AG09319 (cell line): ENCODE data around the gene TMEM178B.

Experiments
- DNase-seq: peaks from one replicate; pipeline ENCODE4 v3.0.0-alpha.2; 2010; ENCODE audit warnings: low read depth; ENCODE audit errors: extremely low read depth
- TF ChIP-seq, protein P1 (sequence below): IDR thresholded peaks from 2 replicates; pipeline ENCODE4 v1.5.1; 2011; ENCODE audit warnings: low read depth, mild to moderate bottlenecking, inconsistent platforms, low read length, moderate library complexity

Gene TMEM178B

DNA sequence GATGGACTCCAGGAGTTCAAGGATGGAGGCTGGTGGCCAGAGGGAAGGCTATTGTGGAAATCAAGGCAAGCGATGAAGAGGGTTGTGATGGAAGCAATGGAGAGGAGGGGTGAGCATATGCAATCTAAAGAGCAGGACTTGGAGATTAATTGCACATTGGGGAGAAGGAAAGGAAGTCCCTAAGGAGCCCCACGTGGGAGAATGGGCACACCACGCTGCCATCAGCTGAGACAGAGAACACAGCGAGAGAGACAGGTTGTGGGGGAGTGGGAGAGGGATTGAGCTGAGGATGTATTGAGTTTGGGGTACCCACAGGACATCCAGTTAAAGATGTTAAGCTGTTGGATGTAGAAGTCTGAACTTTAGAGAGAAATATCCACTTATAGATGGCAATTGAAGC, 73.6 kb downstream of the TMEM178B start:
- TF ChIP-seq, protein P1, sequence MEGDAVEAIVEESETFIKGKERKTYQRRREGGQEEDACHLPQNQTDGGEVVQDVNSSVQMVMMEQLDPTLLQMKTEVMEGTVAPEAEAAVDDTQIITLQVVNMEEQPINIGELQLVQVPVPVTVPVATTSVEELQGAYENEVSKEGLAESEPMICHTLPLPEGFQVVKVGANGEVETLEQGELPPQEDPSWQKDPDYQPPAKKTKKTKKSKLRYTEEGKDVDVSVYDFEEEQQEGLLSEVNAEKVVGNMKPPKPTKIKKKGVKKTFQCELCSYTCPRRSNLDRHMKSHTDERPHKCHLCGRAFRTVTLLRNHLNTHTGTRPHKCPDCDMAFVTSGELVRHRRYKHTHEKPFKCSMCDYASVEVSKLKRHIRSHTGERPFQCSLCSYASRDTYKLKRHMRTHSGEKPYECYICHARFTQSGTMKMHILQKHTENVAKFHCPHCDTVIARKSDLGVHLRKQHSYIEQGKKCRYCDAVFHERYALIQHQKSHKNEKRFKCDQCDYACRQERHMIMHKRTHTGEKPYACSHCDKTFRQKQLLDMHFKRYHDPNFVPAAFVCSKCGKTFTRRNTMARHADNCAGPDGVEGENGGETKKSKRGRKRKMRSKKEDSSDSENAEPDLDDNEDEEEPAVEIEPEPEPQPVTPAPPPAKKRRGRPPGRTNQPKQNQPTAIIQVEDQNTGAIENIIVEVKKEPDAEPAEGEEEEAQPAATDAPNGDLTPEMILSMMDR, result no peak
- DNase-seq, result no peak

DNA sequence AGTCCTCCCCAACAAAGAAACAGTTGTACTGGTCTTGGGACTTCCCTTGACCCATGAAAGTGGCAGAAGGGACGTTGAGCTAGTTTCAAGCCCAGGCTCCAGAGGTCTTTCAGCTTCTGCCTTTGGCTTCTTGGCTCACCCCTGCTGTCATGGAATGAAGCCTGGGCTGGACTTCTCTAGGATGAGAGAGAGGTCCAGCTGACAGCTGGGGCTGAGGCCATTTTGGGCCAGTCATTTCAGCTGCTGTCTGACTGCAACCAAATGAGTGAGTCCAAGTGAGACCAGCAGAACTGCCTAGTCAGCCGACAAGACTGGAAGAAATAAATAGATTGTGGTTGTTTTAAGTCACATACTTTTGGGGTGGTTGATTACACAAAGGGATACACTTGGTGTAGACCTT, 76.6 kb downstream of the TMEM178B start:
- no peak for DNase-seq
- TF ChIP-seq, protein P1, result no peak

DNA sequence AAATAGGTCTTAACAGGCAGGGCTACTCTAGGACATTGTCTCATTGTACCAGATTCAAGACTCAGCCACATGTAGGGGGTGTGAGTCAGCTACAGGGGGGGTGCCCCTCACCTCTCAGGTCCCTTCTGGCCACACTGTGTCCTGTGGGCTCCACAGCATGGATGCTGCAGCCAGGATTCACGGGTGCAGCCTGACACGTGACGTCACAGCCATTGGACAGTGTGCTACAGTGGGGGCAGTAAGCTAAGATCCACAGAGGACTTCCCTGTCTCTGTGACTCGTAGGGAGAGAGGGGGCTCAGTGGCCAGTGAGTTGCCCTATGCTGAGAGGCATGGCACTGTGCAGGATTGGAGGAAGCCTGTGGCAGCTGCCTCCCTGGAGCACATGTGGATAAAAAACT, 77.9 kb downstream of the TMEM178B start:
- no peak for DNase-seq

DNA sequence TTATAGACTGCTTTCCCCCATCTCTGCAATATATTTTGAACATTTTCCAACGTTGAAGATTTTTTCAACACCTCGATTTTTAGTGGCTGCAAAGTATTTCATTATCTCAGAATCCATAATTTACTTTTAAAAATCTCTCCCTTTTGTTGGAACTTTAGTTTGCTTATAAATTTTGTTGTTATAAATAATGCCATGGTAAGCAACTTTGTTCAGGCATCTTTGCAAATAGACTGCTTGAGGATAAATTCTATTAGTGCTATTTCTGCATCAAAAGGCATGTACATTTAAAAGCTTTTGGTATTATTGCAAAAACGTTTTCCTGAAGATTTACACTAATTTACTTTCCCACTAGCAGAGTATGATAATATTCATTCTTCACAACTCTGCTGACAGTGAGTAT, 79.4 kb downstream of the TMEM178B start:
- no peak for DNase-seq
- TF ChIP-seq, protein P1, result no peak

More for the DNA sequence above, 77.9 kb downstream of the TMEM178B start:
- TF ChIP-seq, protein P1, result no peak

DNA sequence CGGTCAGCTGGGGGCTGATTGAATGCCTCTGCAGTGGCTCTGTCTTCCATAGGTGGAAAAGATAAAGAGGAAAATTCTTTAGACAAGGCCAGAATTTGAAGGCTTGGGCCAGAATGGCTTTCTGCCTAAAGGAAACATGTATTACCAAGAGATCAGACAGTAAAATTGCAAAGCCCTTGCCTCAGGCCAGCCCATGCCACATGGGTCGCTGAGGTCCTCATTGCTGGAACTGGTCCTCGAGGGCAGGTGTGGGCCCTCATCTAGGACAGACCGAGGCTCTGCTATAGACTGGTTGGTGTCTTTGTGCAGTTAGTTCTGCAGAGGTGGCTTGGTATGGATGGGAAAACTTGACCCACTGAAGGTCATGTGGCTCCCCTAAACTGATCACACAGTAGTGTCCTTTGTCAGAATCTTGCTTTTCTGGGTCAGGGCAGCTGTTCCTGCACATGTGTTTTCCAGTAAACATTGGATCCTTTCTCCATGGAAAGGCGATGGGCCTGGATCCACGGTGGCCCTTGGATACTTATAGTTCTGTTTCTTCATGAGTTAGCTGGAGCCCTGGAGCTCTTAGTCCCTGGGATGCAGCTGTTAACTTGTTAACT, 80.4 kb downstream of the TMEM178B start:
- no peak for DNase-seq
- TF ChIP-seq, protein P1, result no peak

DNA sequence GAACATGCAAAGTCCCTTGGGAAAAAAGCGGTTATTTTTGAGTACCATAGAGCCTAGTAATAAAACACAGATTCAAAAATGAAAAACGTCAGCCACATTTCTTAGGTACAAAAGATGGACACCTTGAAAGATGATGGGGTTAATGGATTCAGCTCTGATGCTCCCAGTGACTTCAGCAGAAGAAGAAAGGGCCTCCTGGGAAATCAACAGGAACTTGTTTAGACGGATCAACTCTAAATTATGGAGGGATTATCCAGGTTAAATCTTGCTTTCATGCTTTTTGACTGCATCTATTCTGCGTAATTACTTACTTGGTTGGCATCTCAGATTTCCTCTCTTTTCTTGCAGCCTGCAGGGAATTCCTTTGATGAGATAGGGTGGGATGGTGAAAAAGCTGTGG, 82.5 kb downstream of the TMEM178B start:
- DNase-seq, result no peak
- TF ChIP-seq, protein P1, result no peak

DNA sequence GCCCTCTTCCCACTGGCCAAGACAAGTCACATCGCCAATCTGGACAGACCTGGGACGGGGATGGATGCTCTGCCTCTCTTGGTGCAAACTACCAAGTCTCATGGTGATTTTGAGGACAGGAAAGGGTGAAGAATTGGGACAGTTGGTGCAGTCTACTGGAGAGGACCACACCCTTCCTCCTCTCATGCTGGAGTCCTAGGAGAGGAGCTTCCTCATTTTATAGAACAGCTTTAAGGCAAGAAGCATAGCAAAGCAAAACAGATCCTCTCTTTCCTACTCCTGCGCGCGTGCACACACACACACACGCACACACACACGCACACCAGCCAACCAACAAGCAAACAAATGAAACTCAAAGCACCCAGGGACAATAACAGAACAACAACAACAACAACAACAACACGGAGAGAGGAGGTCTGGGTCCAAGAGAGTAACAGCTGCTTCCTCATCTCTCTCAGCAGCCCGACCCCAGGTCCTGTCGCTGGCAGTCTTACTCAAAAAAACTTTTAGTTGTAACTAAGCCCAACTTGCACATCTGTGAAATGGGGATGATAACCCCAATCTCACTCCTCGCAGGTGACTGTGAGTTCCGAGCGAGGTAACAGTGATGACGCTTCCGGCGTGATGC, 83.4 kb downstream of the TMEM178B start:
- DNase-seq, result no peak
- TF ChIP-seq, protein P1, result no peak
